CD4-positive, alpha-beta T cell treated with Interleukin-1 beta for 1 hour (primary cell): ENCODE measurements around the gene LY9.

Experiments
- DNase-seq, 2 donors: peaks; one replicate each; pipeline ENCODE4 v3.0.0-alpha.2; 2020 to 2022

Gene LY9

DNA sequence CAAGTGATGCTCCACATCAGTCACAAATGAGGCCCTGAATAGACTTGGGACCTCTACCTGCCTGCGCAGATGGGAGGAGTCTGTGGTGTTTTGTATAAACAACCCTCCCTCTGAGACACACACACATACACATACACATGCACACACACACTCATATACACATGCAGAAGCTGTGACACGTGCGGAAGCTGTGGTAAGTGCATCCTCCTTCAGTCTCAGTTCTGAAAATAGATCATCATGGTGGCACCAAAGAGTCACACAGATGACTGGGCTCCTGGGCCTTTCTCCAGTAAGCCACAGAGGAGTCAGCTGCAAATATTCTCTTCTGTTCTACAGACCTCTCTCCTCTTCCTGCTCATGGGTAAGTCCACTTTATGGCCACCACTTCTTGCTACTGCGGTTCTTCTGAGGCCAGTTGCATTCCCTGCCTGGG lies at the start of gene LY9:
Gene LY9, plus strand, starts transcription at position 224 of the 433 bp plus-strand sequence. Its CDS starts 14 bp downstream, at position 238.
- peak; percentile 93 for DNase-seq

DNA sequence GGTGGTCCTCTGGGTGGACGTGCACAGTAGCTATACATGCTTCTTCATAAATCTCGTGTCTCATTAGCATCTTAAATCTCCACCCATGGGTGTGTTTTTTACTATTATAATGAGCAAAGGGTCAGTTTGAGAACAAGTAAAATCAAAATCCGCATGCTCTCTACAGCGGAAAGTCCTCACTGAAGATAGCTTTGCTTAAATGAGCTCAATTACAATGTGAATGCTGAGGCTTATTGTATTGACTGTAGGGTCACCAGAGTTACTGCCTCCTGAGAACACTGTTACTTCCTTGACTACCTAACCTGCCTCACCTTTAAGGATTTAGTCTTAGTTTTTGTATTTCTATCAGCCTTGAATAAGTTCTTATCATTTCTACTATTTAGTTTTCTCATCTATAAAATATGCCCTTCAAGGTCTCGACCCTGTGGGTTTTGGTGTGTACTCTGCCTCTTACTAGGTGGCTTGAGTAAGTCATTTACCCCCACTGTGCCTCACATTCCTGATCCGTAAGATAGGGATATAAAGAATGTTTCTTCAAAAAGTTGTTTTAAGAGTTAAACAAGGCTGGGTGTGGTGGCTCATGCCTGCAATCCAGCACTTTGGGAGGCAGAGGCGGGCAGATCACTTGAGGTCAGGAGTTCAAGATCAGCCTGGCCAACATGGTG lies 49.0 kb upstream of the LY9 start:
- DNase-seq, result no peak

- DNase-seq, result no peak
Observed at GRCh38 chr1:160747717-160748116, 48.3 kb upstream of the LY9 start.

DNA sequence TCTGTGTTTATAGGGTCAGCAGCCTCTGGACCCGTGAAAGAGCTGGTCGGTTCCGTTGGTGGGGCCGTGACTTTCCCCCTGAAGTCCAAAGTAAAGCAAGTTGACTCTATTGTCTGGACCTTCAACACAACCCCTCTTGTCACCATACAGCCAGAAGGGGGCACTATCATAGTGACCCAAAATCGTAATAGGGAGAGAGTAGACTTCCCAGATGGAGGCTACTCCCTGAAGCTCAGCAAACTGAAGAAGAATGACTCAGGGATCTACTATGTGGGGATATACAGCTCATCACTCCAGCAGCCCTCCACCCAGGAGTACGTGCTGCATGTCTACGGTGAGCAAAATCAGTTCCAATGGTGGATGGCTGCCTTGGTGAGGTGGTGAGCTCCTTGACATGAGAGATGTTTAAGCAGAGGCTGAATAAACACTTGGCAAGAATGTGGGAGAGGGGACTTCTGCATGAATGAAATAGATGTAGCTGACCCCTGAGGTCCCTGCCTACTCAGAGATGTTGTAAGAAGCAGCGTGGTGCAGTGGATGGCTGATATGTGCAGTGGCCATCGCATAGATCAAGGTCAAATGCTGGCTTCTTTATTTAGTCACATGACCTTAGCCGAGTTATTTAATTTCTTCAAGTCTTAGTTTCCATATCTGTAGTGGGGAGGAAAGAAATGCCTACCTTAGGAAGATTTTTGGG lies 47.6 kb upstream of the LY9 start:
- no peak for DNase-seq

- no peak for DNase-seq
Observed at GRCh38 chr1:160748878-160749269, 47.1 kb upstream of the LY9 start.

DNA sequence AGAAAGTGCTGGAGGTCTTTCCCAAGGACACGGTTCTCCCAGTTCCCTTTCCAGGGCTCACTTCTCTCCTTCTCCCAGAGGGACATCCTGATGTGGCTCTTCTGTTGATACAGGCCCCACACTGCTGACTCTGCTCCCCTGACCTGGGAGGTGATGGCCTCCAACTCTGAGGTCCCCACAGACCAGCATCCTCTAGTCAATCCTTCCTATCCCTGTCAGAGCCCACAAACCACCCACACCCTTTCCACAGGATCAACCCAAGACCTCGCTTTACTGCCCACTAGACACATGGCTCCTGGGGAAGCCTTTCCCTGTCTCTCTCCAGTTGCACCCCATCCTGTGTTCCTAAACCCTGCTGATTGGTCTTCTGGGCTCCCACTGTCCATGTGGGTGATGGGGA lies 45.4 kb upstream of the LY9 start:
- no peak for DNase-seq

DNA sequence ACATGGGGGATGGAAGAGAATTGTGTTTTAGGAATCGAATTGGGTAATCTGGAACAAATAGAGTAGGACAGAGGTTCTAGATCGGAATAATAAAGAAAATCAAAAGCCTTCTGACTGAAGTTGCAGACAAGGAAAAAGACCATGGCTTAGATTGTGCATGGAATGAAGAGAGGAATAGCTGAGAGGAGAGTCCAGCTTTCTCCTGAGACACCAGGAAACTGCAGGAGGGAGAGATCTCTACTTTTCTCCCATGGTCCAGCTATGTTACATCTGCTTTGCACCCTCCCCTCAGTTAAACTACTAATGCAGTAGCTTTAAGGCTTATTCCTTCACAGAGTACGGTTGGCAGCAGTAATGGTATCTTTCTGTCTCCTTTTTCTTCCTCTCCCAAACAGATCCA lies 43.6 kb upstream of the LY9 start:
- no peak for DNase-seq

DNA sequence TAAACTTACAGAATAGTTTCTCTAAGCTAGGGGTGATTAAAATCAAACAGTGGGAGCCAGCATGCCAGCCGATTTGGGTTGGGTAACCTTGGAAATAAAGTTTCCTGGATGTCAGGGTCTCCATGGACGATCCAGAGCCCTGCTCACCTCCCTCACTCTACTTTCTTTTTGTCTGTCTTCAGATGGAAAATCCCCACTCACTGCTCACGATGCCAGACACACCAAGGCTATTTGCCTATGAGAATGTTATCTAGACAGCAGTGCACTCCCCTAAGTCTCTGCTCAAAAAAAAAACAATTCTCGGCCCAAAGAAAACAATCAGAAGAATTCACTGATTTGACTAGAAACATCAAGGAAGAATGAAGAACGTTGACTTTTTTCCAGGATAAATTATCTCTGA lies 43.0 kb upstream of the LY9 start:
- DNase-seq, result no peak

GRCh38 chr1:160753594-160753993 lies 42.4 kb upstream of the LY9 start:
- DNase-seq, result no peak

DNA sequence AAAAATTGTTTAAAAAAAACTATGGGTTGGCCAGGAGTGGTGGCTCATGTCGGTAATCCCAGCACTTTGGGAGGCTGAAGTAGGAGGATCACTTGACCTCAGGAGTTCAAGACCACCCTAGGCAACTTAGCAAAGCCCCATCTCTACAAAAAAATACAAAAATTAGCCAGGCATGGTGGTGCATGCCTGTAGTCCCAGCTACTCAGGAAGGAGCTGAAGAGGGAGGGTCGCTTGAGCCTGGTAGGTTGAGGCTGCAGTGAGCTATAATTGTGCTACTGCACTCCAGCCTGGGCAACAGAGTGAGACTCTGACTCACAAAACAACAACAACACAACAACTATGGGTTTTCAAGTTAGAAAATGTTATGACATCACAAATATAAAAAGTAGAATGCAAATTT lies 40.5 kb upstream of the LY9 start:
- DNase-seq, result no peak

- peak; percentile 32 to 61 for DNase-seq
Observed at GRCh38 chr1:160755911-160756848, 39.8 kb upstream of the LY9 start.

DNA sequence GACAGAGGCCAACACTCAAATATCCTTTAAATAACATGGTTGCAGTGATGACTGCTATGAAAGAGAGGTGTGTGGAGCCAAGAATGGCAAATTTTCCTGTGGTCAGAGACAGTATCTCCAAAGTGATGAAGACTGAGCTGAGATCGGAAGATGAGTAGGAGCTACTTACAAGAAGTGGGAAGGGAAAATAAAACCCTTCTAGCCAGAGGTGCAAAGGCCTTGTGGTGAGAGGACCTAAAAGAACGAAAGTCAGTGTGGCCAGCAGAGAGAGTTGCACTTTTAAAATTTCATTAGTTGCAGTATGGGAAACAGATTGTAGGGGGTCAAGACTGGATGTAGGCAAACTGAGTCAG lies 39.1 kb upstream of the LY9 start:
- no peak for DNase-seq

DNA sequence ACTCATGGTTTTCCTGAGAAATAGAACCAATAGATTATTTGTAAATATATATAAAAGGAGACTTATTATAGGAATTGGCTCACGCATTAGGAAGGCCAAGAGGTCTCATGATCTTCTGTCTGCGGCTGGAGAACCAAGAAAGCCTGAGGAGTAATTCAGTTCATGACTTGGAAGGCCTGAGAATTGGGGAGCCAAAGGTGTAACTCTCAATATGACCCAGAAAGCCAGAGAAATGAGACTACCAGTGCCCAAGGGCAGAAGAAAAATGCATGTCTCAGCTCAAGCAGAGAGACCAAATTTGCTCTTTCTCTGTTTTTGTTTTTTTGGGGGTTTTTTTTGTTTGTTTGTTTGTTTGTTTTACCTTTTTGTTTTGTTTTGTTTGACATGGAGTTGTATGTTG lies 37.5 kb upstream of the LY9 start:
- DNase-seq, result no peak

DNA sequence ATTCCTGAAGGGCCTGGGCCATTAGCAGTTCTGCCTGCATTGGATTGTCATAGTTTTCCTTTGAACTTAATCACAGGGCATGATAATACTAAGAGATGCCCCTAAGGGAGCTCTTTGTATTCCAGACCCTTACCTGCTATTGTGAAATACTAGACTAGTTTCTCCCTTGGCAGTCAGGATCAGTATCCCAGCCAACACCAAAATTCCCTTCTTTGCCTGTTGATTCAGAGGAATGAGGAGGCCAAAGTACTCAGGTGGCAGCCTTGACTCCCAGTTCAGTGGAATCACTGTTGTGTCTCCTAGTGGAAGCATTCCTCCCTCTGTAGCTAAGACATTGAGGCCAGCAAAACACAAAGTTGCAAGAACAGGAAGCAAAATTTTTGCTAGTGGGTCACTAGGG lies 36.2 kb upstream of the LY9 start:
- DNase-seq, result no peak

GRCh38 chr1:160761046-160761445 lies 34.9 kb upstream of the LY9 start:
- no peak for DNase-seq

DNA sequence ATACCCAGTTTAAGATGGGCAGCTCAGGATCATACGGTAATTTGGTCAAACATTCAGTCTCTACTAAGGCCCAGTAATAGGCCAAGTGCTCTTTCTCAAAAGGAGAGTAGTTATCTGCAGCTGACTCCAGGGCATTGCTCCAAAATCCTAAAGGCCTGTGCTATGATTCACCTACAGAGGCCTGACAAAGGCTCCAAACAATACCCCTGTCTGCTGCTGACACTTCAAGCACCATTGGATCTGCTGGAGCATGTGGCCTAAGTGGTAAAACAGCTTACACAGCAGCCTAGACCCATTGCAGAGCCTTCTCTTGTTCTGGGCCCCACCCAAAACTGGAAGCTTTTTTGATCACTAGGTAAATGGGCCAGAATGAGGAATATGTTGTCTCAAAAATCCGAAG lies 34.1 kb upstream of the LY9 start:
- no peak for DNase-seq

GRCh38 chr1:160763993-160764392 lies 32.0 kb upstream of the LY9 start:
- no peak for DNase-seq

DNA sequence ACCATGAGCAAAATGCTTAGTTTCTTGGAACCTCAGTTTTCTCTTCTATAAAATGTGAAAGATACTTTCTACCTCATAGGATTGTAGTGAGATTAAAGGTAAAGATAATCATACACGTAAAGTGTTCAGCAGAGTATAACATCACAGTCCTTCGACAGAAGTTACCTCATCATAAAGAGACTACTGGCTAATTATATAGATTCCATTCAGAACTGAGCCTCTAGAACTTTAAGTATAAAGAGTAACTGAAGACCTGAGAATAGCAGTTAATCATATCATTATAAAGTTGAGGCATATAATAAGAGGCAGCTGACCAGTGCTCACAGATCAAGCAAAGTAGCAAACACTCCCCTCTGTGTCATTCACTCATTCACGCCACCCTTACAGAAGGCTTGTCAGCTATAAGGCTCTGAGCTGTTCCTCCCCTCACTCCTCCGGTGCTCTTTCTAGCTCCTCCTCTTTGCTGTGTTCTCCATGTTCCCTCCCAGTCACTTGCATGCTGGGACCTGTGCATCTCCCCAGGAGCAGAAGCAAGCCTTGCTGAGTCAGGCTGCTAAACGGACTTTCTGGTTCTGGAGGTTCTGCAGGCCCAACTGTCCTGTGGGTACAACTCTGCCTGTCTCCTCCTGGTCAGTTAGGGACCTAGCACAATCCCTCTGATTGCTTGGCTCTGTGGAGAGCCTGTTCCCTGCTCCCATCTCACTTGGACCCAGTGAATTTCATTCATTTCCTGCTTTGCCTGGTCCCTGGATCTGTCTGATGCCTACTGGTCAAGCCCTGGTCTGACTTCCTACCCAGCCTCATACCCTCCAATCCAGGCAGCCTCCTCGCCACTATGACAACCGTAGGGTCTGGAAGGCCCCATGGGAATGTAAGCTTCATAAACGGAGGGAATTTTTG lies 28.3 kb upstream of the LY9 start:
- DNase-seq, result peak; percentile 17 to 37

- DNase-seq, result peak; percentile 87 to 89
Observed at GRCh38 chr1:160768295-160768657, 27.7 kb upstream of the LY9 start.

GRCh38 chr1:160772331-160772730 lies 23.6 kb upstream of the LY9 start:
- DNase-seq, result no peak

GRCh38 chr1:160773093-160773492 lies 22.9 kb upstream of the LY9 start:
- DNase-seq, result no peak

DNA sequence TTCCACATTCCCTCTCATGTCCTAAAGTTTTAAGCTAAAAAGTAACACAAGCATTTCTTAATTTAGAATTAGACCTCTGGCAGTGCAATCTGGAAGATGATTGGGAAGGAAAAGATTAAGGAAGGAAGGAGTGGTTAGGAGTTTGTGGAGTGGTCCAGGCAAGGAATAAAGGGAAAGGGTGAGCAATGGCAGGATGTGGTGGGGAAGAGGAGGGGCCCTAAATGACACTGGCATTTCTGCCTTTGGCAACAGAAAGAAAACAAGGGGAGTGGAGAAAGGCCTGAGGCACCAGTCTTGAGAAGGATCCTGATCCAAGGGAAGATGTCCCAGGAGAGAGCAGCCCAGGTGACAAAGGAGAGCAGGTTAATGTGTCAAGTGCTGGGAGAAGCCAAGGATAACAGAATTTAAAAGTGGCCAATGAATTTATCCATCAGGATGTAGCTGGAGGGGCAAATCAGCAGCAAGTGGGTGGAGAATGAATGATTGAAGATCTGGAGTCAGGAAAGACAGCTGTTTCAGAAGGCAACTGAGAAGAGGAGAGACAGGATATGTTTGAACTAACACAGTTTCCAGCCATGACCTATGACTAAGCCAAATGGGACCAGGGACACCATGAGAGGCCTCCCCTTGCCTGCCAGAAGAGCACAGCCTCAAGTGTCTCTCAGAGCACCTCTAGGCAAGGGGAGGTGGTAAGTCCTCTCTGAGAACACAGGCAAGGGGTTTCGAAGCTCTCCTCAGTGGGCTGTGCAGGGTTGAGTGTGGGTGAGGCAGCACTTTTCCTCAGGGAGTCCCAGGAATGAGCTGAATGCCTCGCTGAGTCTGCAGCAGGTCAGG lies 20.9 kb upstream of the LY9 start:
- DNase-seq, result no peak
